Uterus (tissue), 4 donors: Measurements from ENCODE around the gene COA1. TPM values are rescaled to one million over a fixed set of nuclear protein-coding genes. Genes with fewer than 3 reads are reported as not detected.

Experiments used
- DNase-seq, 2 donors: peaks; one replicate each; pipeline ENCODE4 v3.0.0-alpha.2; 2019 to 2020
- H3K27ac ChIP-seq, 2 donors: fragments of 200-600 bp; sonication (generic); 1 replicate in 1 of 2; 2 replicates in 1 of 2; pipeline ENCODE4 v1.5.1; 2016 to 2018
- H3K27me3 ChIP-seq, 2 donors: fragments of 200-600 bp; sonication (generic); one replicate each; pipeline ENCODE4 v1.5.1; 2018 to 2019; ENCODE audit warnings: control low read depth in 1 of 2
- H3K36me3 ChIP-seq, 2 donors: fragments of 200-600 bp; sonication (generic); one replicate each; pipeline ENCODE4 v1.5.1; 2019; ENCODE audit warnings: control low read depth in 1 of 2
- H3K4me1 ChIP-seq, 2 donors: fragments of 200-600 bp; sonication (generic); one replicate each; pipeline ENCODE4 v1.5.1; 2018 to 2019; ENCODE audit warnings: control low read depth in 1 of 2
- H3K4me3 ChIP-seq, 2 donors: fragments of 200-600 bp; sonication (generic); 1 replicate in 1 of 2; 2 replicates in 1 of 2; pipeline ENCODE4 v1.5.1; 2018 to 2019; ENCODE audit warnings: mild to moderate bottlenecking in 1 of 2
- H3K9me3 ChIP-seq, 2 donors: fragments of 200-600 bp; sonication (generic); one replicate each; pipeline ENCODE4 v1.5.1; 2019; ENCODE audit warnings: control low read depth in 1 of 2
- CTCF ChIP-seq, 4 experiments: fragments of 200-600 bp in 2 of 4; fragments of 450-650 bp in 2 of 4; sonication (generic) in 2 of 4; IDR thresholded peaks; one replicate each; pipeline ENCODE4 v1.5.1; 2016 to 2019; ENCODE audit warnings: antibody characterized with exemption in 4 of 4, mild to moderate bottlenecking in 2 of 4, moderate library complexity in 1 of 4
- POLR2A ChIP-seq, 2 donors: fragments of 450-650 bp; IDR thresholded peaks; one replicate each; pipeline ENCODE4 v1.6.1; 2016; ENCODE audit warnings: antibody characterized with exemption in 2 of 2, mild to moderate bottlenecking in 1 of 2, moderate library complexity in 1 of 2
- intact Hi-C: fragments of 100-400 bp; cut with DNase I; formaldehyde crosslinking; loops from one replicate; pipeline ENCODE4 v1.15.1; 2023; ENCODE audit warnings: low total_unique reads
- total RNA-seq, 4 donors: library from RNA; depleted of rRNA in 3 of 4; stranded (reverse); fragments of >200 nt in 3 of 4; gene quantifications; one replicate each; pipeline versions ENCODE4 v1.1.0 to v1.2.4, GENCODE V29; 2014 to 2023
- donor health status: DM: yes; HTN: yes; CAD: no.

COA1 gene
- total RNA-seq, 4 donors from 2014 or later = 30.0 to 83.6 (median 76.6) TPM

- TF ChIP-seq POLR2A (IDR thresholded peaks at IDR 0.05) (no peak), CTCF (IDR thresholded peaks at IDR 0.05) (no peak)
- no peak overlapping the region for H3K27ac ChIP-seq
- H3K4me1 ChIP-seq = no peaks in the 10 kb centered on the region
- H3K27me3 ChIP-seq = no peaks in the 10 kb centered on the region
- H3K4me3 ChIP-seq = no peak overlapping the region
- DNase-seq = no peak
- no peaks in the 10 kb centered on the region for H3K36me3 ChIP-seq
- H3K9me3 ChIP-seq = no peaks in the 10 kb centered on the region
- intact Hi-C loops = no loop called here
These were observed 137.0 kb downstream of the COA1 start for GRCh38 chr7:43592326-43592725.

GRCh38 chr7:43591558-43592180 lies 137.7 kb downstream of the COA1 start:
- no peak overlapping the region for H3K27ac ChIP-seq
- H3K27me3 ChIP-seq = no peaks in the 10 kb centered on the region
- H3K4me1 ChIP-seq = no peaks in the 10 kb centered on the region
- H3K9me3 ChIP-seq = no peaks in the 10 kb centered on the region
- no peak for TF ChIP-seq POLR2A (IDR thresholded peaks at IDR 0.05)
- TF ChIP-seq CTCF (IDR thresholded peaks at IDR 0.05) = no peak
- no peak overlapping the region for H3K4me3 ChIP-seq
- intact Hi-C loops = no loop called here
- no peak for DNase-seq
- no peaks in the 10 kb centered on the region for H3K36me3 ChIP-seq

GRCh38 chr7:43590862-43591557 lies 138.3 kb downstream of the COA1 start:
- DNase-seq = no peak
- Histone ChIP-seq H3K4me1 (no peaks in the 10 kb centered on the region), H3K27me3 (no peaks in the 10 kb centered on the region), H3K4me3 (no peak overlapping the region), H3K27ac (no peak overlapping the region), H3K36me3 (no peaks in the 10 kb centered on the region), H3K9me3 (no peaks in the 10 kb centered on the region)
- intact Hi-C loops = no loop called here
- no peak for TF ChIP-seq POLR2A (IDR thresholded peaks at IDR 0.05)
- TF ChIP-seq CTCF (IDR thresholded peaks at IDR 0.05) = no peak

GRCh38 chr7:43589728-43590127 lies 139.6 kb downstream of the COA1 start:
- Histone ChIP-seq H3K4me1 (no peaks in the 10 kb centered on the region), H3K27ac (no peak overlapping the region), H3K4me3 (no peak overlapping the region), H3K27me3 (no peaks in the 10 kb centered on the region), H3K9me3 (no peaks in the 10 kb centered on the region), H3K36me3 (no peaks in the 10 kb centered on the region)
- intact Hi-C loops = loop anchor here (10.0 kb wide), 1 partner anchor 245 kb away; no protein-coding TSS in a partner anchor
- DNase-seq = no peak
- TF ChIP-seq CTCF (IDR thresholded peaks at IDR 0.05) = no peak
- no peak for TF ChIP-seq POLR2A (IDR thresholded peaks at IDR 0.05)

Other genes starting within 250 kb of the COA1 start
- gene STK17A, start 146.4 kb downstream of the COA1 start, total RNA-seq = 10 to 100 TPM in 2 of 4 donors, 1 to 10 TPM in 2; 2.3 to 25.2 (median 7.5) TPM
- 10 to 100 TPM; 20.4 to 93.0 (median 56.5) TPM for gene BLVRA, start 29.2 kb upstream of the COA1 start, total RNA-seq
- gene MRPS24, start 140.0 kb upstream of the COA1 start, total RNA-seq = 100 to 1,000 TPM in 2 of 4 donors, 10 to 100 TPM in 2; 34.2 to 134 (median 91.1) TPM
- gene URGCP, start 177.1 kb upstream of the COA1 start, total RNA-seq = 10 to 100 TPM; 13.1 to 44.8 (median 28.9) TPM
- 10 to 100 TPM in 3 of 4 donors, 1 to 10 TPM in 1; 5.1 to 23.8 (median 16.5) TPM for gene UBE2D4, start 196.9 kb upstream of the COA1 start, total RNA-seq